Smooth muscle cell (in vitro differentiated cells): ENCODE measurements around the gene DNAJC1. TPM values are rescaled to one million over a fixed set of nuclear protein-coding genes. Genes with fewer than 3 reads are reported as not detected.
A peak's percentile ranks its signal among the peaks of the same experiment; 100 is the strongest.

Source experiments
- DNase-seq: peaks from one replicate; lab custom pipeline; 2025; ENCODE audit not compliant: unreplicated experiment; lab: John Stamatoyannopoulos, UW
- H2AFZ ChIP-seq: fragments of 200-600 bp; sonication (generic); 2 replicates; pipeline ENCODE4 v1.6.0; 2016; ENCODE audit warnings: antibody characterized with exemption, low read depth, mild to moderate bottlenecking
- H3F3A ChIP-seq: fragments of 200-600 bp; sonication (generic); 2 replicates; pipeline ENCODE4 v1.6.0; 2017; ENCODE audit warnings: antibody characterized with exemption, low read depth
- H3K27ac ChIP-seq: fragments of 200-600 bp; sonication (generic); 2 replicates; pipeline ENCODE4 v1.5.1; 2016; ENCODE audit warnings: low read depth, mild to moderate bottlenecking
- H3K27me3 ChIP-seq: fragments of 200-600 bp; sonication (generic); 2 replicates; pipeline ENCODE4 v1.6.1; 2016; ENCODE audit warnings: low read depth, mild to moderate bottlenecking
- H3K36me3 ChIP-seq: fragments of 200-600 bp; sonication (generic); 2 replicates; pipeline ENCODE4 v1.5.1; 2016; ENCODE audit warnings: low read depth
- H3K4me1 ChIP-seq: fragments of 200-600 bp; sonication (generic); 2 replicates; pipeline ENCODE4 v1.5.1; 2016; ENCODE audit warnings: low read depth
- H3K4me2 ChIP-seq: fragments of 200-600 bp; sonication (generic); 2 replicates; pipeline ENCODE4 v1.6.0; 2016; ENCODE audit warnings: mild to moderate bottlenecking
- H3K4me3 ChIP-seq: fragments of 200-600 bp; sonication (generic); 2 replicates; pipeline ENCODE4 v1.5.1; 2016; ENCODE audit warnings: mild to moderate bottlenecking
- H3K79me2 ChIP-seq: fragments of 200-600 bp; sonication (generic); 2 replicates; pipeline ENCODE4 v1.6.0; 2016; ENCODE audit warnings: low read depth, mild to moderate bottlenecking
- H3K9ac ChIP-seq: fragments of 200-600 bp; sonication (generic); 2 replicates; pipeline ENCODE4 v1.6.0; 2016; ENCODE audit warnings: low read depth
- H3K9me3 ChIP-seq: fragments of 200-600 bp; sonication (generic); replicated peaks from 2 replicates; pipeline ENCODE4 v1.5.1; 2016; ENCODE audit warnings: low read depth
- H4K20me1 ChIP-seq: fragments of 200-600 bp; sonication (generic); 2 replicates; pipeline ENCODE4 v1.6.0; 2016; ENCODE audit warnings: low read depth
- CTCF ChIP-seq: fragments of 200-600 bp; sonication (generic); IDR thresholded peaks from 2 replicates; pipeline ENCODE4 v1.5.1; 2017; ENCODE audit warnings: borderline replicate concordance, mild to moderate bottlenecking, antibody characterized with exemption; ENCODE audit not compliant: insufficient read depth, poor library complexity, severe bottlenecking
- WGBS: methylation state at CpG from one replicate; pipeline ENCODE4 v1.1.7; 2016; ENCODE audit warnings: low lambda C conversion rate; 5-methylcytosine and 5-hydroxymethylcytosine counted together
- polyA plus RNA-seq: library from polyadenylated mRNA; unstranded; fragments of >200 nt; fragmentation: Nextera tagmentation; extraction: Ambion mirVana; gene quantifications from 2 replicates; pipeline ENCODE4 v1.2.1, GENCODE V29; 2016
- total RNA-seq: library from RNA; depleted of rRNA; stranded (reverse); fragments of >200 nt; gene quantifications from 2 replicates; pipeline ENCODE4 v1.2.3, GENCODE V29; 2014

The DNAJC1 gene
- total and polyA plus RNA-seq, 2 experiments from 2014 or later = 67.0 to 88.5 TPM

GRCh38 chr10:21811245-21811585 lies 192.3 kb downstream of the DNAJC1 start:
- Histone ChIP-seq H3K9ac (no peak overlapping the region), H3K36me3 (no peaks in the 10 kb centered on the region), H3K4me1 (peaks cover 22% of the 10 kb centered on the region), H3K79me2 (no peaks in the 10 kb centered on the region), H3K9me3 (no peaks in the 10 kb centered on the region), H3K4me3 (no peak overlapping the region), H4K20me1 (peaks cover 1% of the 10 kb centered on the region), H3K4me2 (no peak overlapping the region), H3K27me3 (no peaks in the 10 kb centered on the region), H2AFZ (no peak overlapping the region), H3K27ac (peak overlapping the region; percentile 51), H3F3A (no peaks in the 10 kb centered on the region)
- no peak for DNase-seq
- no peak for TF ChIP-seq CTCF
- 77% methylated on average over 2 of the region's 2 CpGs for WGBS

GRCh38 chr10:21810582-21811244 lies 192.8 kb downstream of the DNAJC1 start:
- H3K4me2 ChIP-seq = no peak overlapping the region
- peak overlapping the region; percentile 51 for H3K27ac ChIP-seq
- WGBS = 94% methylated on average over 7 of the region's 7 CpGs

GRCh38 chr10:21808550-21808949 lies 195.0 kb downstream of the DNAJC1 start:
- Histone ChIP-seq H3K27me3 (no peaks in the 10 kb centered on the region), H3K4me3 (no peak overlapping the region), H3K27ac (no peak overlapping the region), H4K20me1 (peaks cover 3% of the 10 kb centered on the region), H3K36me3 (no peaks in the 10 kb centered on the region), H3K79me2 (no peaks in the 10 kb centered on the region), H3K4me2 (no peak overlapping the region), H3F3A (no peaks in the 10 kb centered on the region), H2AFZ (no peak overlapping the region), H3K9ac (no peak overlapping the region), H3K9me3 (no peaks in the 10 kb centered on the region), H3K4me1 (peaks cover 27% of the 10 kb centered on the region)
- DNase-seq = no peak
- no peak for TF ChIP-seq CTCF
- WGBS = 94% methylated on average over 3 of the region's 3 CpGs

More at GRCh38 chr10:21810582-21811244, 192.8 kb downstream of the DNAJC1 start:
- Histone ChIP-seq H3K4me3 (no peak overlapping the region), H3F3A (no peaks in the 10 kb centered on the region), H4K20me1 (peaks cover 3% of the 10 kb centered on the region), H3K36me3 (no peaks in the 10 kb centered on the region), H2AFZ (no peak overlapping the region), H3K4me1 (peaks cover 27% of the 10 kb centered on the region), H3K9ac (no peak overlapping the region), H3K79me2 (no peaks in the 10 kb centered on the region), H3K9me3 (no peaks in the 10 kb centered on the region), H3K27me3 (no peaks in the 10 kb centered on the region)
- no peak for DNase-seq
- no peak for TF ChIP-seq CTCF

GRCh38 chr10:21807180-21807579 lies 196.3 kb downstream of the DNAJC1 start:
- Histone ChIP-seq H3K79me2 (no peaks in the 10 kb centered on the region), H3K27ac (no peak overlapping the region), H3F3A (no peaks in the 10 kb centered on the region), H3K4me2 (no peak overlapping the region), H3K9me3 (no peaks in the 10 kb centered on the region), H3K27me3 (no peaks in the 10 kb centered on the region), H4K20me1 (peaks cover 3% of the 10 kb centered on the region), H3K4me1 (peaks cover 37% of the 10 kb centered on the region), H2AFZ (no peak overlapping the region), H3K4me3 (no peak overlapping the region), H3K36me3 (no peaks in the 10 kb centered on the region), H3K9ac (no peak overlapping the region)
- WGBS = 18% methylated on average over 5 of the region's 5 CpGs
- no peak for TF ChIP-seq CTCF
- no peak for DNase-seq
